ENCODE data around the gene POLD1.

GRCh38 chr19:50371914-50372475 is 12.2 kb upstream of the POLD1 start:
- no peak for TF ChIP-seq EP300 (IDR thresholded peaks at IDR 0.05)
- TF ChIP-seq CTCF (IDR thresholded peaks at IDR 0.05), result no peak

Data from stomach (tissue), 4 donors.